Large intestine (tissue), 3 donors: ENCODE results near the gene PLA2G1B. TPM values are rescaled to one million over a fixed set of nuclear protein-coding genes. Genes with fewer than 3 reads are reported as not detected.

ENCODE experiments used
- DNase-seq, 2 donors: peaks; one replicate each; pipeline versions ENCODE4 v3.0.0 to v3.0.0-alpha.2; 2013
- H3K27ac ChIP-seq: one replicate; pipeline ENCODE4 v1.5.1; 2013; ENCODE audit warnings: low read length
- H3K27me3 ChIP-seq: 2 replicates; pipeline ENCODE4 v1.6.1; 2013; ENCODE audit warnings: low read length; ENCODE audit not compliant: control insufficient read depth, insufficient read depth
- H3K36me3 ChIP-seq: 2 replicates; pipeline ENCODE4 v1.6.1; 2013; ENCODE audit warnings: low read length; ENCODE audit not compliant: control insufficient read depth, insufficient read depth
- H3K4me1 ChIP-seq: one replicate; pipeline ENCODE4 v1.6.1; 2013; ENCODE audit warnings: low read length; ENCODE audit not compliant: control insufficient read depth, insufficient read depth
- H3K4me3 ChIP-seq: one replicate; pipeline ENCODE4 v1.5.1; 2013; ENCODE audit warnings: low read length
- H3K9me3 ChIP-seq: one replicate; pipeline ENCODE4 v1.6.1; 2013; ENCODE audit warnings: mild to moderate bottlenecking, low read depth, low read length, moderate library complexity; ENCODE audit not compliant: control insufficient read depth
- WGBS: methylation state at CpG from one replicate; pipeline ENCODE4 v1.1.5; 2013; ENCODE audit warnings: low lambda C conversion rate; ENCODE audit not compliant: insufficient coverage; 5-methylcytosine and 5-hydroxymethylcytosine counted together
- polyA plus RNA-seq: library from polyadenylated mRNA; unstranded; fragments of 120-200 nt; gene quantifications from one replicate; pipeline ENCODE4 v1.2.1, GENCODE V29; 2013

Gene PLA2G1B
- polyA plus RNA-seq, 1 donor: 0.79 TPM

- Histone ChIP-seq H3K27ac (peak overlapping the region; percentile 53), H3K36me3 (peaks cover 4% of the 10 kb centered on the region), H3K27me3 (peaks cover 32% of the 10 kb centered on the region), H3K9me3 (no peaks in the 10 kb centered on the region), H3K4me1 (peaks cover 56% of the 10 kb centered on the region), H3K4me3 (peak overlapping the region; percentile 37)
- no CpG with 5 or more reads among the region's 86 CpGs for WGBS
- DNase-seq: peak in 1 of 2 donors; percentile 55
Observed at GRCh38 chr12:120367924-120368788, 40.6 kb upstream of the PLA2G1B start.

GRCh38 chr12:120367233-120367923 is 39.8 kb upstream of the PLA2G1B start:
- Histone ChIP-seq H3K9me3 (no peaks in the 10 kb centered on the region), H3K4me3 (peak overlapping the region; percentile 37), H3K4me1 (peaks cover 64% of the 10 kb centered on the region), H3K27me3 (peaks cover 32% of the 10 kb centered on the region), H3K27ac (peak overlapping the region; percentile 53), H3K36me3 (peaks cover 4% of the 10 kb centered on the region)
- WGBS: 0% methylated on average over 1 of the region's 10 CpGs
- peak in 1 of 2 donors; percentile 52 for DNase-seq

- Histone ChIP-seq H3K9me3 (no peaks in the 10 kb centered on the region), H3K27me3 (peaks cover 32% of the 10 kb centered on the region), H3K4me1 (peaks cover 69% of the 10 kb centered on the region), H3K36me3 (peaks cover 4% of the 10 kb centered on the region), H3K4me3 (no peak overlapping the region), H3K27ac (peak overlapping the region; percentile 53)
- no peak for DNase-seq
- WGBS: no CpG with 5 or more reads among the region's 7 CpGs
Observed at GRCh38 chr12:120366845-120367232, 39.3 kb upstream of the PLA2G1B start.

- H3K4me1 ChIP-seq: peaks cover 73% of the 10 kb centered on the region
- no peak overlapping the region for H3K4me3 ChIP-seq
- H3K36me3 ChIP-seq: peaks cover 4% of the 10 kb centered on the region
- H3K27me3 ChIP-seq: peaks cover 27% of the 10 kb centered on the region
- DNase-seq: no peak
- peak overlapping the region; percentile 53 for H3K27ac ChIP-seq
- no CpG with 5 or more reads among the region's 7 CpGs for WGBS
- H3K9me3 ChIP-seq: no peaks in the 10 kb centered on the region
Observed at GRCh38 chr12:120366341-120366705, 38.7 kb upstream of the PLA2G1B start.

GRCh38 chr12:120365675-120366340 is 38.2 kb upstream of the PLA2G1B start:
- peak overlapping the region; percentile 53 for H3K27ac ChIP-seq
- H3K4me1 ChIP-seq: peaks cover 77% of the 10 kb centered on the region
- no peaks in the 10 kb centered on the region for H3K9me3 ChIP-seq
- no CpG with 5 or more reads among the region's 13 CpGs for WGBS
- DNase-seq: peak; percentile 54 to 89
- H3K36me3 ChIP-seq: peaks cover 5% of the 10 kb centered on the region
- peaks cover 22% of the 10 kb centered on the region for H3K27me3 ChIP-seq
- no peak overlapping the region for H3K4me3 ChIP-seq

GRCh38 chr12:120364487-120364886 is 36.9 kb upstream of the PLA2G1B start:
- peaks cover 70% of the 10 kb centered on the region for H3K4me1 ChIP-seq
- no CpG with 5 or more reads among the region's 6 CpGs for WGBS
- peaks cover 9% of the 10 kb centered on the region for H3K27me3 ChIP-seq
- no peak for DNase-seq
- no peaks in the 10 kb centered on the region for H3K9me3 ChIP-seq
- peak overlapping the region; percentile 5 for H3K27ac ChIP-seq
- H3K4me3 ChIP-seq: no peak overlapping the region
- H3K36me3 ChIP-seq: peaks cover 7% of the 10 kb centered on the region

- H3K9me3 ChIP-seq: no peaks in the 10 kb centered on the region
- no CpG with 5 or more reads among the region's 9 CpGs for WGBS
- peaks cover 68% of the 10 kb centered on the region for H3K4me1 ChIP-seq
- H3K27me3 ChIP-seq: peaks cover 7% of the 10 kb centered on the region
- H3K4me3 ChIP-seq: no peak overlapping the region
- peaks cover 12% of the 10 kb centered on the region for H3K36me3 ChIP-seq
- H3K27ac ChIP-seq: peak overlapping the region; percentile 40
- no peak for DNase-seq
Observed at GRCh38 chr12:120363274-120363855, 35.8 kb upstream of the PLA2G1B start.

- H3K36me3 ChIP-seq: peaks cover 16% of the 10 kb centered on the region
- DNase-seq: peak; percentile 66 to 87
- H3K9me3 ChIP-seq: no peaks in the 10 kb centered on the region
- H3K4me3 ChIP-seq: no peak overlapping the region
- H3K4me1 ChIP-seq: peaks cover 64% of the 10 kb centered on the region
- peaks cover 3% of the 10 kb centered on the region for H3K27me3 ChIP-seq
- 60% methylated on average over 1 of the region's 14 CpGs for WGBS
- H3K27ac ChIP-seq: peak overlapping the region; percentile 77
Observed at GRCh38 chr12:120362516-120363273, 35.1 kb upstream of the PLA2G1B start.

GRCh38 chr12:120361506-120362208 is 34.1 kb upstream of the PLA2G1B start:
- DNase-seq: peak; percentile 63 to 85

More at GRCh38 chr12:120361506-120362208, 34.1 kb upstream of the PLA2G1B start:
- H3K9me3 ChIP-seq: no peaks in the 10 kb centered on the region
- no peaks in the 10 kb centered on the region for H3K27me3 ChIP-seq
- no CpG with 5 or more reads among the region's 56 CpGs for WGBS
- peaks cover 54% of the 10 kb centered on the region for H3K4me1 ChIP-seq
- H3K36me3 ChIP-seq: peaks cover 22% of the 10 kb centered on the region
- H3K27ac ChIP-seq: peak overlapping the region; percentile 77
- H3K4me3 ChIP-seq: peak overlapping the region; percentile 35
